GM18861 (cell line): ENCODE results near the gene SPTLC3.

Experiments used
- ATAC-seq: cut with Tn5 transposase; IDR thresholded peaks from one replicate; pipeline ENCODE4 v1.9.1; 2021; ENCODE audit not compliant: unreplicated experiment

Gene SPTLC3

DNA sequence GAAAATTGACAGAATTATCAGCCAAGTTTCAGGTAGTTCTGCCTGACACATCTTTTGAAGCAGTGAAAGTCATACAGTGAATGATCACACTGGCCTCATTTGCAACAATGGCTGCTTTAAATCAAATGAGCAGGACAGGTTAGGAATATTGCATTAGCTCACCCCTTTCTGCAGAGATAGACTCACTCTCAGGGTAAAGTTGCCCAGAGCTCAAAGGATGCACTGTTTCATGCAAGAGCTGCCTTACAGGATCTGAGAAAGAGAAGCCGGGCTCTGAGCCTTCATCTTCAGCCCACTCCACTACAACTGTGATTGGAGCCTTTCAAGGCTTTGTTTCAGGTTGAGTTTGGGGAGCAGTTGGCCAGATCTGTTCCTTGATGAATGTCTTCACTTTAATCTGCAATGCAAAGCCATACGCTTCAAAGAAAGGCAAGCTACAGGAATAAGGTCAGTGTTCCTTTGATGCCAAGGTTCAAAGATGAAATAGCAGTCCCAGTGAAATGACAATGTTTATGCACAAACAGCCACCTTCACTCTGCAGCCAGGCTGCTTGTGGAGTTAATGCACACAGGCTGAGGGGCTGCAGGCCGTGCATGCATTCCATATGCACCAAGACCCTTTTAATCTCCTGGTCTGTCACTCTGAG is 121.4 kb downstream of the SPTLC3 start:
- ATAC-seq, result no peak

- no peak for ATAC-seq
Measured at GRCh38 chr20:13130707-13131103, 121.9 kb downstream of the SPTLC3 start.

DNA sequence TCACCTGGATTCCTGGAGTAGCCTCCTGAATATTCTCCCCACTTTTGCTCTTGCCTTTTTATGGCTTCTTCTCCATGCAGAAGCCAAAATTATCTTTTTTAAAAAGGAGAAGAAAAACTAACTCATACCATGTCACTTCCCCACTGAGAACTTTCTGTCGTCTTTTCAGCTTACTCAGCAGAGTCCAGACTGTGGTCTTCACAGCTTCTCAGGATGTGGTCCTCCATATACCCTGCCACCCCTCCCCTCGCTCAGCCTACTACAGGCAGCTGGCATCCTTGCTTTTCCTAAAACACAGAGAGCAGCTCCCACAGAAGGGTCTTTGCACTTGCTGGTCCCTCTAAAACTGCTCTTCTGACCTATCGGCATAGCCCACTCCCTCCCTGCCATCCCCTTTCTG is 122.9 kb downstream of the SPTLC3 start:
- no peak for ATAC-seq

GRCh38 chr20:13139459-13140150 is 130.8 kb downstream of the SPTLC3 start:
- no peak for ATAC-seq

GRCh38 chr20:13140201-13140600 is 131.4 kb downstream of the SPTLC3 start:
- no peak for ATAC-seq

DNA sequence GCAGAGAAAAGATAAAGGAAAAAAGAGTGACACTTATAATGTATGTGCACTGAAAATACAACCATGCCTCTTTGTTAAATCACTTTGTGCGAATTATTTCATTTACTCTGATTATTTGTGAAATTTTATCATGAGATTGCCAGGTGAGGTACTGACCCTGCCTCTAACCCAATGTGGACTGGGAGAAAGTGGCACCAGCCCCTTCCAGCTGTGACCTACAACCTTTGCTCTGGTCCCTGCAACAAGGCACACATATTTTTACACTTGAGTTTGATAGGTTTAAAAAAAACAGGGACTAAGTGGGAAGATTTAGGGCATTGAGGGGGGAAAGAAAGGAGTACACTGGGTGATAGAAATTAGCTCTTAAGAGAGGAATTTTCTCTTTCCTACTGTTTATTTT is 132.0 kb downstream of the SPTLC3 start:
- no peak for ATAC-seq

GRCh38 chr20:13141546-13141945 is 132.8 kb downstream of the SPTLC3 start:
- no peak for ATAC-seq

- ATAC-seq, result no peak
Measured at GRCh38 chr20:13142143-13142542, 133.4 kb downstream of the SPTLC3 start.

GRCh38 chr20:13147071-13147963 is 138.5 kb downstream of the SPTLC3 start:
- ATAC-seq, result no peak

DNA sequence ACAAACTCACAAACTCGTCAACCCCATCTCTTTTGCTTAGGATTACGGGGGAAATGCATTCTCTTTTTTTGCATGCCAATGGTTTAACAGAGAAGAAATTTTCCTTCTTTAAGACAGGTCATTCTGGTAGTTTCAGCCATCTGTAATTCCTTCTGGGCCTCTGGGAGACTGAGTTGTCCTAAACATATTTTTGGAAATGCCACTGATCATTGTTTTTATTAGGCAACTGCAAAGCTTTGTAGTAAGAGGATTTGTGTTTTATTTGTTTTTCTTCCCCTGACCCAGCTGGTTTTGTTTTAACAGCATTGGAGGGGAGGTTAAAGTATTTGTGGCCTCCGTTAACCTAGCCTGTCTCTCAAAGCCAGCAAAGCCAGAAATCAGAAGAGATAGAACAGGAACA is 139.2 kb downstream of the SPTLC3 start:
- no peak for ATAC-seq

- no peak for ATAC-seq
Measured at GRCh38 chr20:13148402-13148801, 139.6 kb downstream of the SPTLC3 start.

- no peak for ATAC-seq
Measured at GRCh38 chr20:13148961-13149360, 140.2 kb downstream of the SPTLC3 start.

GRCh38 chr20:13149371-13150105 is 140.8 kb downstream of the SPTLC3 start:
- no peak for ATAC-seq

DNA sequence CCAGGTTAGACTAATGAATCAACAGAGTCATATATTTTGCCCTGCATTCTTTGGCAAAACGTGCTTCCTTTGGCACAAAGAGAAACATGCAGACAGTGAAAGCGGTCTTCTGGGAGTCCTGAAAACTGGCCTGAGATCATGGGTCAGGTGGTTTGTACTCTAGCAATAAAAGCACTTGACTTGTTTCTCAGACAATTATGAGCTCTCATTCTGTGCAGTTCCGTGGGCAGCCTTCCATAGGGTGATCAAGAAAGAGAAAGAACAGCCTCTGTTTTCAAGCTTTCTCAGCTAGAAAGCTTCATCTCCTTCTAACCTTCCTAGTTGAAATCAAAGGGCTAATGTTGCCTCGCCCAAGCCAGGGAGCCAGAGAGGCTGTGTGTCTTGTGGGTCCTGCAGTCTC is 149.6 kb downstream of the SPTLC3 start:
- no peak for ATAC-seq

- no peak for ATAC-seq
Measured at GRCh38 chr20:13159889-13160288, 151.1 kb downstream of the SPTLC3 start.

- ATAC-seq, result no peak
Measured at GRCh38 chr20:13165203-13165602, 156.4 kb downstream of the SPTLC3 start.

DNA sequence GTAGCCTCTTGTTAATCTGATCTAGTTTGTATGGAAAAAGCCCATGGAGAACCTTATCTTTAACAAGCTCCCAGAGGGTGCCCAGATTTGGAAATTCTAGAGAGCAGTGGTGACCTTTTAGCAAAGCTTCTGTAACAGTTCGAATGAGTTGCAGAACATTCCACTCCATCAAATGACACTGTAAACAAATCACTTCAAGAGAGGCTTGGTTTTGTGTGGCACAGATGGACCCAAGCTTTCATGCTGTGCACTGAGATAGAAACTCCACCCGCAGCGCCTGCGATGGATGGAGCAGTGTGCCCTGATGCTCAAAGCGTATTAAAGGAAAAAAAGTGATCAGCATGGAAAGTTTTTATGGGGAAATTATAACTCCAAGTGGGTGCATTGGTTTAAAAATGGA is 157.2 kb downstream of the SPTLC3 start:
- no peak for ATAC-seq

DNA sequence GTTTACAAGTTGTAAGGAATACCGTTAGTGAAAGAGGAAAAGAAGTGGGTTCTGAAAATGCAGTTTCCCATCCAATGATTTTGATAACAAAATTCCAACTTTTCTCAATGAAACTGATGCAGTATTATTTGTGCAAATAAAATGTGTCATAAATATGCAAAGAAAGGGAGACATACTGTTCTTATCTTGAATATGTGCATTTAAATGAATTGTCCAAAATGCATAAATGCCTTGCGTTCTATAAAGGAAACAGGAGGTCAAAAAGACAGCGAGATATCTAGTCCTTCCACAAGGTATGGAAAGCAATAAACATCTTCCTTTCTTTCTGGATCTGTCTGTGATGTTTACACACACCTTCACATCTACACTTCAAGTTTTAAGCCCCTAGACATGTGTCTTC is 157.7 kb downstream of the SPTLC3 start:
- no peak for ATAC-seq

GRCh38 chr20:13169086-13169485 is 160.3 kb downstream of the SPTLC3 start:
- ATAC-seq, result no peak

GRCh38 chr20:13170771-13171170 is 162.0 kb downstream of the SPTLC3 start:
- ATAC-seq, result no peak

GRCh38 chr20:13173201-13173600 is 164.4 kb downstream of the SPTLC3 start:
- ATAC-seq, result no peak
